HepG2 (cell line): Measurements from ENCODE around the gene GZMH. TPM values are rescaled to one million over a fixed set of nuclear protein-coding genes. Genes with fewer than 3 reads are reported as not detected.
A peak's percentile ranks its signal among the peaks of the same experiment; 100 is the strongest.

Experiments used
- FOXO4 ChIP-seq: sonication (generic); formaldehyde crosslinking; conservative IDR thresholded peaks from 2 replicates; pipeline ENCODE4 v1.8.1; 2023; ENCODE audit warnings: missing genetic modification reagents
- GABPA ChIP-seq, 2 experiments: IDR thresholded peaks; 2 replicates each; pipeline ENCODE4 v1.6.1; 2011 to 2016; ENCODE audit warnings: low read depth in 2 of 2, low read length in 1 of 2, missing biosample characterization in 1 of 2, missing genetic modification characterization in 1 of 2
- PRDM15 ChIP-seq: sonication (generic); formaldehyde crosslinking; IDR thresholded peaks from 2 replicates; pipeline ENCODE4 v1.4.0; 2020; ENCODE audit warnings: missing genetic modification reagents
- RBAK ChIP-seq: sonication (generic); formaldehyde crosslinking; IDR thresholded peaks from 2 replicates; pipeline ENCODE4 v1.5.1; 2020; ENCODE audit warnings: mild to moderate bottlenecking, missing genetic modification reagents
- ZNF205 ChIP-seq: IDR thresholded peaks from 2 replicates; pipeline ENCODE4 v1.6.1; 2018; ENCODE audit warnings: missing biosample characterization, missing genetic modification reagents
- ZNF275 ChIP-seq: sonication (generic); formaldehyde crosslinking; IDR thresholded peaks from 2 replicates; pipeline ENCODE4 v1.8.0; 2022; ENCODE audit warnings: missing genetic modification reagents, mild to moderate bottlenecking, inconsistent platforms, borderline replicate concordance
- ZNF441 ChIP-seq: sonication (generic); formaldehyde crosslinking; IDR thresholded peaks from 2 replicates; pipeline ENCODE4 v1.7.0; 2021; ENCODE audit warnings: missing genetic modification reagents, borderline replicate concordance
- ZNF670 ChIP-seq: sonication (generic); formaldehyde crosslinking; IDR thresholded peaks from 2 replicates; pipeline ENCODE4 v1.8.0; 2022; ENCODE audit warnings: mild to moderate bottlenecking, missing genetic modification reagents, borderline replicate concordance
- polyA plus RNA-seq, 8 experiments: library from polyadenylated mRNA; depleted of rRNA in 3 of 8; stranded (reverse) in 7 of 8; unstranded in 1 of 8; fragments of >200 nt; fragmentation: Illumina TruSeq in 4 of 8; extraction: Trizol in 4 of 8; gene quantifications; 2 replicates each; pipeline versions ENCODE4 v1.2.1 to v1.2.3, GENCODE V29; 2011 to 2016; ENCODE audit warnings: low read depth in 4 of 8, missing spikeins in 1 of 8, mixed read lengths in 1 of 8; ENCODE audit not compliant: insufficient read depth in 1 of 8
- total RNA-seq, 5 experiments: library from RNA; depleted of rRNA; stranded (reverse); fragments of >200 nt; fragmentation: Illumina TruSeq; extraction: Trizol; gene quantifications; 2 replicates each; pipeline ENCODE4 v1.2.3, GENCODE V29; 2016; ENCODE audit warnings: low read depth in 1 of 5

Gene GZMH
- total and polyA plus RNA-seq, 2 of the 13 experiments (the other 11 are each of a cell fraction or from before 2014, with no cell fraction given): 0.08 TPM; not detected in 1

GRCh38 chr14:24612196-24612595 is 2.7 kb upstream of the GZMH start (continued):
- TF ChIP-seq PRDM15 (CRISPR knock-in tag) (peak; percentile 15; the same call in 1 of the 2 replicates), FOXO4 (CRISPR knock-in tag) (no peak), GABPA (IDR thresholded peaks at IDR 0.05; ENCODE audit: low read depth, low read length) (no peak), GABPA (CRISPR knock-in tag; IDR thresholded peaks at IDR 0.05; ENCODE audit: low read depth) (peak; percentile 47), ZNF275 (CRISPR knock-in tag) (no peak), RBAK (CRISPR knock-in tag) (no peak), ZNF441 (peak; percentile 23; the same call in 1 of the 2 replicates), ZNF205 (CRISPR knock-in tag) (no peak), ZNF670 (CRISPR knock-in tag) (no peak)
